Ramos (cell line): Measurements from ENCODE around the gene ACSM3.
"Not testable (repeated sequence)": the region's sequence is repeated elsewhere in the genome, so short reads cannot be mapped to it uniquely, and the experiment has no call there.

Source experiments
- in situ Hi-C: fragments of 300-500 bp; cut with MboI; formaldehyde crosslinking; loops from one replicate; pipeline ENCODE4 v1.14.3; 2022; ENCODE audit warnings: low sequenced_read_pairs; ENCODE audit not compliant: unreplicated experiment

Gene ACSM3

GRCh38 chr16:20755238-20755637 is 8.6 kb upstream of the ACSM3 start:
- in situ Hi-C loops = no loop called here

GRCh38 chr16:20755799-20756198 is 8.0 kb upstream of the ACSM3 start:
- in situ Hi-C loops = not testable (repeated sequence)

- in situ Hi-C loops = no loop called here
Observed at GRCh38 chr16:20760346-20760745, 3.5 kb upstream of the ACSM3 start.

GRCh38 chr16:20761175-20761574 is 2.6 kb upstream of the ACSM3 start:
- in situ Hi-C loops = no loop called here

- in situ Hi-C loops = no loop called here
Observed at GRCh38 chr16:20762404-20763123, 1.2 kb upstream of the ACSM3 start.

GRCh38 chr16:20764448-20764847 is 634 bp downstream of the ACSM3 start:
- in situ Hi-C loops = not testable (repeated sequence)

GRCh38 chr16:20765732-20766131 is 1.9 kb downstream of the ACSM3 start:
- in situ Hi-C loops = no loop called here

- in situ Hi-C loops = no loop called here
Observed at GRCh38 chr16:20766294-20766693, 2.5 kb downstream of the ACSM3 start.

GRCh38 chr16:20767577-20767976 is 3.8 kb downstream of the ACSM3 start:
- in situ Hi-C loops = no loop called here

GRCh38 chr16:20768121-20768520 is 4.3 kb downstream of the ACSM3 start:
- in situ Hi-C loops = no loop called here

- in situ Hi-C loops = no loop called here
Observed at GRCh38 chr16:20768818-20769217, 5.0 kb downstream of the ACSM3 start.

GRCh38 chr16:20773679-20774078 is 9.9 kb downstream of the ACSM3 start:
- in situ Hi-C loops = no loop called here

- in situ Hi-C loops = no loop called here
Observed at GRCh38 chr16:20774703-20775362, 11.0 kb downstream of the ACSM3 start.

GRCh38 chr16:20781697-20782096 is 17.9 kb downstream of the ACSM3 start:
- in situ Hi-C loops = no loop called here

- in situ Hi-C loops = no loop called here
Observed at GRCh38 chr16:20782470-20782869, 18.7 kb downstream of the ACSM3 start.

GRCh38 chr16:20784204-20784603 is 20.4 kb downstream of the ACSM3 start:
- in situ Hi-C loops = no loop called here

- in situ Hi-C loops = no loop called here
Observed at GRCh38 chr16:20789130-20789529, 25.3 kb downstream of the ACSM3 start.

GRCh38 chr16:20791923-20792612 is 28.3 kb downstream of the ACSM3 start:
- in situ Hi-C loops = no loop called here

- in situ Hi-C loops = no loop called here
Observed at GRCh38 chr16:20798364-20798763, 34.5 kb downstream of the ACSM3 start.

GRCh38 chr16:20799599-20799998 is 35.8 kb downstream of the ACSM3 start:
- in situ Hi-C loops = no loop called here

GRCh38 chr16:20801278-20801677 is 37.5 kb downstream of the ACSM3 start:
- in situ Hi-C loops = no loop called here
